Inflammatory macrophage treated with lipopolysaccharide for 4 hours (primary cell): ENCODE data around the gene EFCAB14.
"Not testable (repeated sequence)": the region's sequence is repeated elsewhere in the genome, so short reads cannot be mapped to it uniquely, and the experiment has no call there.

Source experiments
- DNase-seq: peaks from one replicate; pipeline ENCODE4 v3.0.0-alpha.2; 2020

The EFCAB14 gene

DNA sequence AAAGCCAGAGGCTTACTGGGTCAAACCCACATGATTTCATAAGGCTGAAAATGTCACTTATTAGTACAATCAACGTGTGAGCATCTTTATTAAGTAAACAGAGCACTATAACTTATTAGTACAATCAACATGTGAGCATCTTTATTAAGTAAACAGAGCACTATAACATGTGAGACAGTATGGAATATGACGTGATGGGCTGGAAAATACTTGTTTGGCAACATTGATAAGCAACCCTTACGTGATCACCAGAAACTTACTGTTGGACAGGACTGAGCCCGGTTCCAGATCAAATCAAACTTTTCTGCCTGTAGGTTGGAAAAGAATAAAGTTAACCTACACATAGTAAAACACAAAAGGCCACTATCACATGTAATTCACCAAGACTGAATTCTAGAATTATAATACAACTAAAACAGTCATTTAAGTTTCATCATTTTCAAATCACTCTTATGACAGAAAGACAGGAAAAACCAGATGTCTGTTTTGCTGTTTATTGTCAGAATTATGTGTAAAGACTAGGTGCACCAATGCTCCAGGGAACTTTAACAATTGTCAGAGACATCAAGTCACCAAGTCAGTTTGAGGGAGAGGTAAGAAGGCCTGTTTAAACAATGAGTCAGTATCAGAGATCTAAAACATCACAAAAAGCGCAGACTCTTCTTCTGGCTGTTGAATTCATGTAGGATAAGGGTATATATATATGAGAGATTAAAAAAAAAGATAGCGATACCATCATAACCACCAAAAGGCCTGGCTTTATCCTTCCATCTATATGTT, 66.4 kb downstream of the EFCAB14 start:
- DNase-seq, result no peak

DNA sequence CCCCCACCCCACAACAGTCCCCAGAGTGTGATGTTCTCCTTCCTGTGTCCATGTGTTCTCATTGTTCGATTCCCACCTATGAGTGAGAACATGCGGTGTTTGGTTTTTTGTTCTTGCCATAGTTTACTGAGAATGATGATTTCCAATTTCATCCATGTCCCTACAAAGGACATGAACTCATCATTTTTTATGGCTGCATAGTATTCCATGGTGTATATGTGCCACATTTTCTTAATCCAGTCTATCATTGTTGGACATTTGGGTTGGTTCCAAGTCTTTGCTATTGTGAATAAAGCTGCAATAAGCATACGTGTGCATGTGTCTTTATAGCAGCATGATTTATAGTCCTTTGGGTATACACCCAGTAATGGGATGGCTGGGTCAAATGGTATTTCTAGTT, 67.8 kb downstream of the EFCAB14 start:
- not testable (repeated sequence) for DNase-seq

DNA sequence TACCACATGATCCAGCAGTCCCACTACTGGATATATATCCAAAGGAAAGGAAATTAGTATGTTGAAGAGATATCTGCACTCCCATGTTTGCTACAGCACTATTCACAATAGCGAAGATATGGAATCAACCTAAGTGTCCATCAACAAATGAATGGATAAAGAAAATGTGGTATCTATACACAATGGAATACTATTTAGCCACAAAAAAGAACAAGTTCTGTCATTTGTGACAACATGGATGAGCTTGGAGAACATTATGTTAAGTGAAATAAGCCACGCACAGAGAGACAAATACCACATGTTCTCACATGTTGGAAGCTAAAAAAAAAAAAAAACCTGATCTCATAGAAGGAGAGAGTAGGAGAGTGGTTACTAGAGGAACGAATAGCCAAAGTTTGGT, 68.4 kb downstream of the EFCAB14 start:
- DNase-seq, result no peak

DNA sequence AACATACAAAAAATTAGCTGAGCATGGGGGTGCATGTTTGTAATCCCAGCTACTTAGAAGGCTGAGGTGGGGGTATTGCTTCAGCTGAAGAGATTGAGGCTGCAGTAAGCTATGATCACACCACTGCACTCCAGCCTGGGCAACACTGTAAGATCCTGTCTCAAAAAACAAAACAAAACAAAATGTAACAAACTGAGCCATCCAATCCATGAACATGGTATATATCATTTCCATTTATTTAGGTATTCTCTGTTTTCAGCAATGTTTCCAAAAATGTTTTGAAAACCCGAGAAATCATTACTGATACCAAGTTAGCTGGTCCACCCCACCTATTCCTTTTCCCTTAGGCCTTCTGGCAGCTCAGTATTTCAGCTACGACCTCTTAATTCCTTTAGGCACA, 69.2 kb downstream of the EFCAB14 start:
- no peak for DNase-seq

DNA sequence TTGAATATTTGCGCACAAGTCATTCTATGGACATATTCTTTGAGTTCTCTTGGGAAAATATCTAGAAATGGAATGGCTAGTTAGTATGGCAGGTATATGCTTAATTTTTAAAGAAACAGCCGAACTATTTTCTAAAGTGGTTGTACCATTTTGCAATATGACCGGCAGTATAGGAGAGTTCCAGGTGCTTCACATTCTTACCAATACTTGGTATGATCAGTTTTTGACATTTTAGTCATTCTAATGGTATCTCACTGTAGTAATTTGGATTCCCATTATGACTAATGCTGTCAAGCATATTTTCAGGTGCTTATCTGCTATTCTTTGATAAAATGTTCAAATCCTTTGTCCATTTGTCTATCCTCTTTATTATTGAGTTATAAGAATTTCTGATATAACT, 71.3 kb downstream of the EFCAB14 start:
- no peak for DNase-seq

DNA sequence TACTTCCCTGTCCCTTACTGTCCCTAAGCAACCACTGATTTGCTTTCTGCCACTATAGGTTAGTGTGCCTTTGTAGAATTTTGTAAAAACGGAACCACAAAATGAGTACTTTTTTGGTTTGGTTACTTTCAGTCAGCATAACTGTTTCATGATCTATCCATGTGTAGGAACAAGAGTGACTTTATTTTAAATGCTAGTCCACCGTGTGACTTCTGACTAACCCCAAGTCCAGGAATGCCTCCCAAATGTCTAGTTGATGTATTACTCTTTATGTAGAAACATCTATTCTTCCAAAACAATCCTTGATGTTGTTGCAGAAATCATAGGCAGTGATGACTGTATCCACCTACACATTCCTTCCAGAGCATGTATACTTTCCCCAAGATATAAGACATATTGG, 72.1 kb downstream of the EFCAB14 start:
- no peak for DNase-seq

DNA sequence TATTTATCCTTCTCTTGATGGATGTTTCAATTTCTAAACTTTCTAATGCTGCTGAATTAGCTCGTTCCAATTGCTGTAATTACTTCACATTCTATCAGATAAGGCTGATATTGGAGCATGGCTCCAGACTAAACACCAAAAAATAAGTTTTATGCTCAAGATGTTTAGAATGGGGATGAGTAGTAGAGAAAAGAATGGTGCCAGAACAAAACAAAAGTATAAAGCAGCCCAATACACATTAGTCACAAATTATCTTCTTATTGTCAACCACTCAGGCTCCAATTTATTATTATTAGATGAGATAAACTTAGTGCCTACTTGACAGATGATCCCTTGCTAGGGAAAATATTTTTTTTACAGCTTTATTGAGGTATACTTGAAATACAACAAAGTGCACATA, 72.6 kb downstream of the EFCAB14 start:
- DNase-seq, result no peak

DNA sequence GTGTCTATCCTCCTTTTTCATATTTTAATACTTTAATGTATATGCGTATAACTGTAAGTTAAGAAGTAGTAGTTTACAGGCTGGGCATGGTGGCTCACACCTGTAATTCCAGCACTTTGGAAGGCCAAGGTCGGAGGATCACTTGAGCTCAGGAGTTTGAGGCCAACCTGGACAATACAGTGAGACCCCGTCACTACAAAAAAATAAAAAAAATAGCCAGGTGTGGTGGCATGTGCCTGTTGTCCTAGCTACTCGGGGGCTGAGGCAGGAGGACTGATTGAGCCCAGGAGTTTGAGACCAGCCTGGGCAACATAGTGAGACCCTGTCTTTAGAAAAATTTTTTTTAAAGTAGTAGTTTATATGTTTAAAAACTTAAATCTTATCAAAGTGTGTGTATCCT, 73.1 kb downstream of the EFCAB14 start:
- DNase-seq, result no peak

DNA sequence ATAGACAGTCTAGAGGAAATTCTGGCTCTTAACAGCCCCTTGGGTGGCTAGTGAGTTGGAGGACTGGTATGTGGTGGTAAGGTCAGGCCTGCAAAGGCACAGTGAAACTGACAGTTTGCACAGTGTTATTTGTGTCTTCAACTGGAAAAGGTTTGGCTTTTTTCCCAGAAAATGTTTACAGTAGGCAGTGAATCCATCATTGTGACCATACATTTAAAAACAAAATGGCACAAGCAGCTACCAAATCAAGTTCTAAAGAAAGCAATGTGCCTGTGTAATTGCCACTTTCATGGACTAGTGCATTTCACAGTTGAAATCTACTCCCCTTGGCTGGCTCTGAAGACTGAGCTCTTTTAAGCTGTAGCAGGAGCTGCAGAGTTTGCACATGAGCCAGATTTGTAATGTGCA, 75.5 kb downstream of the EFCAB14 start:
- DNase-seq, result no peak

DNA sequence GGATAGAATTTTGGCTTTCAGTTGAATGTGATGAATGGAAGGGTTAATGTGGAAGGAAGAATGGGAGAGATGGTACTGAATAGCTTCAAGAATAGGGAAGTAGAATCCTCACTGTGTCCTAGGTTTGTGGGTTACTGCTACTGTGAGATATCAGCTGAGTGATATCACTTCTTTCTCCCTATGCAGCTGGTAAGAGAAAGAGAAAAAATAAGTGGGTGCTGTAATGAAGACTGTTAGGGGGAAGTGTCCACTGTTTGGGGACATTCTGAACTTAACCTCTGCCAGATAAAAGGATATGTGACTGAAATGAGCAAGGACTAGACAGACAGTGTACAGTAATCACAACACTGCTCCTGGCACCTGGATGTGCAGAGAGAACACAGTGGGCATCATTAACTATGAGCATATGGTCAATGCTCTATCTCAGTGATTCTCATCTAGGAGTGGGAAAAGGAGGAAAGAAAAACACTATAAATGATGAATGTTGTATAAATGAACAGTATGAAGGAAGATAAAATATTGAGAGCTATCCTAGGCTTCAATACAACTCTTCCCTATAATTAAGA, 76.7 kb downstream of the EFCAB14 start:
- DNase-seq, result peak; percentile 8

DNA sequence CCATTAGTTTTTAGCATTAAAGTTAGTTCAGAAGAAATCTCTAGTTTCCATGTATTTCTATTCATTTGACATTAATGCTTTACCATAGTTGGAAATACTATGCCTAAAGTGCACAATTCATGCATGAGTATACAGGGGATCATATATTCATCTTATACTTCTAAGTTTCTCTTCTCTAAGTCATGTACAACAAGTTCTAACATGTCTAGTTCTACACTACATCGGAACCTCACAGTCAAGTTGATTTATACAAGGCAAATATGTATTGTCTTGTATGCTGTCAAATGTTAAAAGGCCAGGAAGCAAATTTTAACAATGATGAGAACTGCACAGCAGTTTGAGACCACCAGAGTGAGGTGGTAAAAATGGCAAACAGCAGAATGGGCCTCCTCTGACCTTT, 79.4 kb downstream of the EFCAB14 start:
- DNase-seq, result no peak

DNA sequence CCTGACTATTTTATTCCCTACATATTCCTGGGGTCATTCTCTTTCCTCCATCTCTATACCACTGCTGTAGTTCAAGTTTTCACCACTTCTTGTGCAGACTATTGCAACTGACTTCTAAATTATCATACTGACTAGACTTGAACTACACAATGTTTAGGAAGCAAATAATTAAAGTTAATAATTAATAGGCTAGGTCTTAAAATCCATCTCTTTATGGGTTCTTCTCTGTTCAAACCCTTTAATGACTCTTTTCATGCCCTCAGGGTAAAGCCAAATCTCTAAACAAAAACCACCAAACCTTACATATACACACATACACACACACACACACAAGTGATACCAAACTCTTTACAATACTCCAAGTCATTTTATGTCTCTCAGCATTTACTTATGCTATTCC, 80.0 kb downstream of the EFCAB14 start:
- DNase-seq, result no peak

DNA sequence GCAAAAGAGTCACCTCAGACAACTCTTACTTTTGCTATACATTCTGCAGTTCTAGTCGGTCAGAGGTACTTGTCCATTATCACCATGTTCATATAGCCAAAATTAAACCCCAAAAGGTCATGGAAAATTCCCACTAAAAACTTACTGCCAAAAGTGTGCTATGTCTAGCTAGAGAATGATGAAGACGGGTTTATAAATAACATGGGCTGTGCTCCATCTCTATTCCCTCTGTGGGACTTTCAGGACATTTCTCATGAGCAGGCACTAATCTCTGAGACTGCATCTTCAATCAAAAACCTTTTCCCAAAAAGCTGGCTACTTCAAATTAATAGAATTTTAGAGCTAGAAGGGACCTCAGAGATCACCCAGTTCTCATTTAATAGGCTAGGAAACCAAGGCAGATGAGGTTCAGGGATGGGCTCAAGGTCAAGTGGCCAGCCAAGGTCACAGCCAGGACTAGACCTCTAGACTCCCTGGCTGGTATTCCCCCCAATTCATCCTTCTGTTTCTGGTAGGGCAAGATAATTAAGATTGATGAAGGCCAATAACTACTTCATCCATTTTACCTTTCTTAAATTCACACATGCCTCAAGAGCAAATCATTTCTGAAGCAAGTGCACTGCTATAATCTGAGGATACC, 81.3 kb downstream of the EFCAB14 start:
- DNase-seq, result no peak

DNA sequence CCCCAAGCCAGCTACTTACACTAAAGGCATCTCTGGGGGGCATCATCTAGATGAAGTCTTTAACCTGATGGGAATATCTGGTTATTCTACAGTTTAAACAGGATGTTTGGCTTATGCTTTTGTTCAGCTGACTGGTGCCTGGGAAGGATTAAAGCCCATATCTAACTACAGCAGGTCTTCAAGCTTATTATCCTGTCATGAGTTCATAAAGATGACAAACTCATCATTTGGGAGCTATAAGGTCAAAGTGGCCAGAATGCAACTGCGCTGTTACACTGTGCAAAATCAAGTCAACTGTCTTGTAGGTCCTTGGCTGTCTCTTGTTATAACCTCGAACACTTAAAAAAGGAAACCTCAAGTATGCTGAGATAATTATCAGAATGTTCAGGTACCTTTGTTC, 83.7 kb downstream of the EFCAB14 start:
- no peak for DNase-seq

DNA sequence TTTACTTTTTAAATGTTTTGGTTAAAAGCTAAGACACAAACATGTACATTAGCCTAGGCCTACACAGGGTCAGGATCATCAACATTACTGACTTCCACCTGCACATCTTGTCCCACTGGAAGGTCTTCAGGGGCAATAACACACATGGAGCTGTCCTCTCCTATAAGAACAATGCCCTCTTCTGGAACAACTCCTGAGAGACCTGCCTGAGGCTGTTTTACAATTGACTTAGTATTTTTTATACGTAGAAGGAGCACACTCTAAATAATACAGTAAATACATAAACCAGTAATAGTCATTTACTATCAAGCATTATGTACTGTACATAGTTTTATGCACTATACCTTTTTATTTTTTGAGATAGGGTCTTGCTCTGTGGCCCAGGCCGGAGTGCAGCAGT, 88.2 kb downstream of the EFCAB14 start:
- no peak for DNase-seq
